GM18858 (cell line): ENCODE data around the gene UBE2Q2.
"Not testable (repeated sequence)": the region's sequence is repeated elsewhere in the genome, so short reads cannot be mapped to it uniquely, and the experiment has no call there.

Experiments used
- ATAC-seq: cut with Tn5 transposase; IDR thresholded peaks from one replicate; pipeline ENCODE4 v1.9.1; 2021; ENCODE audit not compliant: unreplicated experiment

The UBE2Q2 gene

GRCh38 chr15:75864213-75865059 lies 21.2 kb downstream of the UBE2Q2 start:
- no peak for ATAC-seq

- ATAC-seq, result not testable (repeated sequence)
Observed at GRCh38 chr15:75866045-75866444, 22.8 kb downstream of the UBE2Q2 start.

GRCh38 chr15:75866916-75867315 lies 23.7 kb downstream of the UBE2Q2 start:
- ATAC-seq, result no peak

GRCh38 chr15:75867449-75867848 lies 24.2 kb downstream of the UBE2Q2 start:
- no peak for ATAC-seq

GRCh38 chr15:75868019-75868418 lies 24.8 kb downstream of the UBE2Q2 start:
- no peak for ATAC-seq

GRCh38 chr15:75869446-75869845 lies 26.2 kb downstream of the UBE2Q2 start:
- no peak for ATAC-seq

- not testable (repeated sequence) for ATAC-seq
Observed at GRCh38 chr15:75871589-75871988, 28.3 kb downstream of the UBE2Q2 start.

- no peak for ATAC-seq
Observed at GRCh38 chr15:75872403-75872990, 29.2 kb downstream of the UBE2Q2 start.

GRCh38 chr15:75884041-75884440 lies 40.8 kb downstream of the UBE2Q2 start:
- ATAC-seq, result no peak

- ATAC-seq, result no peak
Observed at GRCh38 chr15:75887178-75887577, 43.9 kb downstream of the UBE2Q2 start.

- ATAC-seq, result no peak
Observed at GRCh38 chr15:75891895-75892294, 48.6 kb downstream of the UBE2Q2 start.

- ATAC-seq, result no peak
Observed at GRCh38 chr15:75895731-75896130, 52.5 kb downstream of the UBE2Q2 start.

GRCh38 chr15:75900577-75900976 lies 57.3 kb downstream of the UBE2Q2 start:
- ATAC-seq, result no peak

GRCh38 chr15:75902129-75902557 lies 58.9 kb downstream of the UBE2Q2 start:
- ATAC-seq, result no peak

- peak; percentile 70 for ATAC-seq
Observed at GRCh38 chr15:75903331-75904239, 60.3 kb downstream of the UBE2Q2 start, which contains the start of gene FBXO22. FBXO22 (plus strand) TSS chr15:75903878; CDS start chr15:75903964, 86 bp downstream.

GRCh38 chr15:75905231-75905630 lies 62.0 kb downstream of the UBE2Q2 start:
- no peak for ATAC-seq

- not testable (repeated sequence) for ATAC-seq
Observed at GRCh38 chr15:75910355-75910754, 67.1 kb downstream of the UBE2Q2 start.

GRCh38 chr15:75916978-75917377 lies 73.7 kb downstream of the UBE2Q2 start:
- ATAC-seq, result no peak

GRCh38 chr15:75918135-75918534 lies 74.9 kb downstream of the UBE2Q2 start:
- no peak for ATAC-seq

GRCh38 chr15:75920079-75920478 lies 76.8 kb downstream of the UBE2Q2 start:
- ATAC-seq, result no peak
